GM10847 (cell line): ENCODE measurements around the gene SPNS2.

Source experiments
- POLR2A ChIP-seq: IDR thresholded peaks from 2 replicates; pipeline ENCODE4 v1.6.1; 2011; ENCODE audit not compliant: insufficient read length; ENCODE audit errors: extremely low read depth

Gene SPNS2

DNA sequence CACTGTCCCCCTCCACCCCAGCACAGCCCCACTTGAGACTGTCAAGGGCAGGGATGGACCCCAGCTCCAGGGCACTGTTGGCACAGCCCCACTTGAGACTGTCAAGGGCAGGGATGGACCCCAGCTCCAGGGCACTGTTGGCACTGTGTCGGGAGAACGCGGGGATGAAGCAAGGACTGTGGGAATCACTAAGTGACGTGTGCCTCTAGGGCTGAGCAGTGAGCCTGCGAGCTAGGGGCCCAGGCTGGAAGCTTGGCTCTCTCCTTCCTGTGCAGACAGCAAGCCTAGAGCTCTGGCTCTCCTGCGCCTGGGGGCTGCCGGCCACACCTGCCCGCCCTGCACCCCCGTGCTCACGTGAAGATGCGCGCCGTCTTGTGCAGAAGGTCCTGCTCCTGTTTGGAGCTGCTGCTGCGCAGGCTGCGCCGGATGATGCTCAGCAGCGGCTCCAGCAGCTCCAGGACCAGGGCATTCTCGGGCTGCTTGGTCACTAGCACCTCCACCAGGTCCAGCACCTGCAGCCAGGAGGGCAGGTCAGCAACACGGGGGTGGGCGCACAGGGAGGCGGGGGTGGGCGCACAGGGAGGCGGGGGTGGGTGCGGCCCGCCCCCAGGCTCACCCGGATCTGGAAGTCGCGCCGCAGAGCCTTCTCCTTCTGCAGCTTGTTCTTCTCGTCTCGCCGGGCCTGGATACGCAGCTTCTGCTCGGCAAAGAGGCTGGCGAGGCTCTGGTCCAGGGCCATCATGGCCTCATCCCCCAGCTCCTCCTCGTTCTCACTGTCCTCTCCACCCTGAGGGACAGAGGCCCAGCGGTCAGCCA is 45.7 kb downstream of the SPNS2 start:
- no peak for TF ChIP-seq POLR2A

DNA sequence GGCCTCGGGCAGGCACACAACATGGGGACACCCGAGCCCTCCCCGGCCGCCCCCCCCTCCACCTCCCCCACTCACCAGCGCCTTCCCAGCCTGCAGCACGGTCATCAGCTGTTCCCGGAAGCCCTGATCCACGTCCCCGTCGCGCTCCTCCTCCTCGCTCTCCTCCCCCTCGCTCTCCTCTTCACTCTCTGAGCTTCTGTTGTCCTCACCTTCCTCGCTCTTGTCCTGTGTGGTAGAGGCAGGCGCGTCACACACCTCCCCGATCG is 46.2 kb downstream of the SPNS2 start:
- no peak for TF ChIP-seq POLR2A

DNA sequence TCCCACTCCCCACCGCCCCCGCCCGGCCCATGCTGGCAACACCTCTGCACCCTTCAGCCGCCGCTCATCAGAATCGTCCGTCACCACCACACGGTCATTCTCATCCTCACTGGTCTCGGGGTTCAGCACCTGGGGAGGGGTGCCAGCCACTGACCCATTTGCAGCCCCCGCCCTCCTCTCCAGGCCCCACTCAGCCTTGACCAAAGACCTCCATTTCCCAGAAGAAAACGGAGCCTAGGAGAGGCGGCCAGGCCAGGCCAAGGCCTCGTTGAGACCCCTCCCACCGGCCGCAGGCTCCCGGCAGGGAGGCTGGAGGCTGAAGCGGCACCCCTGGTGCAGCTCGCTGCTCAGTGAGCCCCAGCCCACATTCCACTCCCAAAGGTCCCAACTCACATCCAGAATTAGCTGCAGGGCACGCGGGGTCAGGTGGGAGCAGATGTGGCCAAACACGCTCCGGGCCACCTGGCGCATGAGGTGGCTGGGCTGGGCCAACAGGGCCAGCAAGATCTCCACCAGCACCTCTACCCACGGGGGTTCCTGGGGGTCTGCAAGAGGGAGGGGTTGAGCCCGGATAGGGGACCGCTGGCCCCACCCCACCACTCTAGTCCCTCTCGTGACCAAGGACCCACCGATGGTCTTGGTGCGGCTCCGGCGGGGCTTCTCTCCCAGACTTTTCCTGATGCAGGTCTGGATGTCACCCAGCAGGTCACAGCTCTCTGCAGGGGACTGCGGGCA is 46.7 kb downstream of the SPNS2 start:
- no peak for TF ChIP-seq POLR2A

DNA sequence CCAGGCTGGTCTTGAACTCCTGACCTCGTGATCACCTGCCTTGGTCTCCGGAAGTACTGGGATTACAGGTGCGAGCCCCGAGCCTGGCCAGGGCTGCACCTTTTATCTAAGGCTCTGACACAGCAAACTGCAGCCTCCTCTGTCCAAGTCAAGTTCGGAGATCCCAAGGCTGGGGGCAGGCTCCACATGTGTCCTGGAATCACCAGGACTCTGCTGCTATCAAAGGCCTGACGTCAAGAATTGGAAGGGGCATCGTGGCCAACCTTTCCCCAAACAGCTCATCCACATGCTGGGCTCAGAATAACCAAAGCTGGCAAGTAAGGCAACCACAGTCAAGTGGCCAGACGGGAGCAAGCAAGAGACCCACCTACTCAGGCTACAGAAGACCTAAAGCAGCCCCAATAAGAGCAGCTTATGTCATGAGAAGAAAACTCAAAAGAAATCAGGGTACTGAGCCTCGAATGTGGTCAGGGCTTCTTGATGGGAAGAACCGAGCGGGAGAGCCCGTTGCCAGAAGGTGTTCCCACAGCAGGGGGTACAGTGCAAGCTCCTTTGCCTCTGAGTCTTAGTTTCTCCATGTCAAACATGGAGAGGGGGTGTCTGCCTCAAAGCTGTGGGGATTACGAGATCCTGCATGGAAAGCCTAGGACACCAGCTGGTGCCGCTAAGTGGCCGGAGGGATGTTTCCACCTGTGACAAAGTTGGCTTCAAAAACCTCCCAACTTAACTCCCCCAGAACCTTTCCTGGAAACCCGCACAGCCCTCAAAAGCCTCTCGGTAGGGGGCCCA is 48.6 kb downstream of the SPNS2 start:
- no peak for TF ChIP-seq POLR2A

DNA sequence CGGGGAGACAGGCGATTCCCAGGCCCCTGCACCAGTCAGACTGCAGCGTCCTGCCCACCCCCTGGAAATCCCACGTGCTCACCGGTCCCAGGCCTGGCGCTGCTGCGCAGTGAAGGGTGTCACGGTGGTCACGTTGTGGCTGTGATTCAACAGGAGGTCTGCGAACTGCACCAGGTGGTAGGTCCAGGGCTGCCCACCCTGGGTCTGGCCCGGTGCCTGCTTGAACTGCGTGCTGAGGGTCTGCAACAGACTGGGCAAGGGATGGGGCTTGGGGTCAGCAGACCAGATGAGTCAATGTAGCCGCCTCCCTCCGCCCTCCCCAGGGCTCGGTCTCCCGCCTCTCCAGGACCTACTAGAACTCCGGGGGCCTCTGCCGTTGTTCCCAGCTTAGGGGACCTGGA is 49.4 kb downstream of the SPNS2 start:
- no peak for TF ChIP-seq POLR2A

DNA sequence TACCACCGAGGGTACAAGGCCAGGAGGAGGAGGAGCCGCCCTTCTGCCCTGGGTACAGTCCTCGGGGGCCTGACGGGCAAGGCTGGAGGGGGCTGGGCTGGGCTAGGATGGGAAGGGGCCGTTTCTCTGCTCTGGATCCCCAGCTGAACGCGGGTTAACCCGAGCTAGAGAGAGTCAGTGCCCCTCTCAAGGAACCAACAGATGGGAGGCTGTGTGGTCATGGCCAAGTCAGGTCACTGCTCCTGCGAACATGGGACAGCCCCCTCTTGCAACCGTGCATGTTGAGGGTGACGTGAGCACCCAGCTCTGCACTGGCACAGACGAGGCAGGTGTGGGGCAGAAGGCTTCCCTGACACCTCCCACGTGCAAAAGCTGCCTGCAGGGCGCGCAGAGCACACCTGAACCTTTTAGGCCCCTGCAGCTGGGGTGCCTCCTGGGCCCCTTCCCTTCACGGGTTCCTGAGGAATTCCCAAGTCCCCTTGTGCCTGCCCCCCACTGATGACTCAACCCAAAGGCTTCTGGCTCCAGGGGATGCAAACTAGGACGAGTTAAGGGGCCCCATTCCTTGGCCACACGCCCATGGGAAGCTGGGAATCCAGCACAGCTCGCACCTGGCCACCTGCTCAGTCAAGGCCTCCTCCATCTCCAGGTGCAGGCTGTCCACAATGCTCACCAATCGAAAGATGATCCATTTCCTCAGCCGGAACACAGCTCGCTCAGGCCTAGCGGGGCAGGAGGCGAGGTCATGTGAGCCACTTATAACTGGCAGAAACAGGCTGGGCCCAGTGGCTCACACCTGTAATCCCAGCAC is 50.2 kb downstream of the SPNS2 start:
- TF ChIP-seq POLR2A, result no peak

DNA sequence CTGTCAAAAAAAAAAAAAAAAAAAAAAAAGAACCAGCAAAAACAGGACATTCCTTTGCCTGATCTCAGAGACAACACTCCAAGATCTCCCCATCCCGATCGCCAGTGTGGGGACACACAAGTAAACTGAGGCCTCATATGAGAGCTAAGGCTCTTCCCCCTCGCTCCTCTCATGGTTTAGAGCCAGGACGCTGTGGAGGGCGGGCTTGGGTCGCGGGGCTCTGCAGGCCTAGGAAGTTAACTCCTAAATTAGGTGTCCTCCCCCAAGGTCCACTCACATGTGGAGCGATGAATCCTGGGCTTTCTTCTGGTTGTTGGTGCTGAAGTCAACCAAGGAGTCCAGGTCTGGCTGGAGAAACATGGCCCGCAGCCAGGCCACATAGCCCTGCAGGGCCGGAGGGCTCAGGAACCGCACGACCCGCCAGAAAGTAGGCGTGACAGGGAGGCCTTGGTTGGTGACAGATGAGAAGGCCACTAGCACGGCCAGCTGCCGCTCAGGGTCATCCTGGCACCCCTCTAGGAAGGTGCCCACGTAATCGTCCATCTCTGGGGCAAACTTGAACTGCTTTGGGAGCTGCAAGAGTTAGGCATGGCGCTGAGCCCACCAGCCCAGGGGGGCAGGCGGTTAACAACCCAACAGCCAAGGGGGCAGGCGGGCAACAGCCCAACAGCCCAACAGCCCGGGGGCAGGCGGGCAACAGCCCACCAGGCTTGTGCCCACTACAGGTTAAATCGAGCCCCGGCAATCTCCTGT is 51.3 kb downstream of the SPNS2 start:
- TF ChIP-seq POLR2A, result no peak

DNA sequence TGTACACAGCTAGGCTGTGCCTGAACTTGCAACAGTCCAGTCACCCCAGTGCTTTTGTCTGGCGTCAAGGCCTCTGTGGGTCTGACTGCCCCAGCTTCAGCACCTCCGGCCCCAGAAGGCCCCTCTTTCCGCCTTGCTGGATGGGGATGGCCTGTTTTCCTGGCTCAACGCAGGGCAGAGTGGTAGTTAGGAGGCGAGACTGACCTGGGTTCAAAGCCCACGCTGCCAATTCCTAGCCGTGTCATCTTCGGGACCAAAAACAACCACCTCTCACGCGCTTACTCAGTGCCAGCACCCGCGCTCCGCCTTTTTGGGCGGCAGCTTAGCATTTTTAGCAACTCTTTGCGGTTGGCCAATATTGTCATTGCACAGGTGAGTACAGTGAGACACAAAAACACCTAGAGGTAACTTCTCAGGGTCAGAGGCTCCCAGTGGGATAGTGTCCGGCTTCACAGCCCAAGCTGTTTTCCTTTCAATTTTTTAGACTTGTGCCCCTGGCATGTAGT is 51.9 kb downstream of the SPNS2 start:
- no peak for TF ChIP-seq POLR2A

DNA sequence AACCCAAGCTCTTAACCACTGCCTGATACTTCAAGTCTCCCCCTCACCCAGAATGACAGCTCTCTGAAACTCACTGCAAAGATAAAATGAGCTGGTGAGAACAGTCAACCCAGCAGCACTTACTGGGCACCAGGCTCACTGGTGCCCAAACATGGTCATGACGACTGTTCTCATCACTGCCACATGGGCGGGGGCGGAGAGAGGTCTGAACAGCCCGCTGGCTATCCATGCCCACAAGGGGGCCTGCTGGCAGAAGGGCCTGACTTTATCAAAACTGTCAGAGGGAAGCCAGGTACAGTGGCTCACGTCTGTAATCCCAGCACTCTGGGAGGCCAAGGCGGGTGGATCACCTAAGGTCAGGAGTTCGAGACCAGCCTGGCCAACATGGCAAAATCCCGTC is 52.5 kb downstream of the SPNS2 start:
- TF ChIP-seq POLR2A, result no peak

DNA sequence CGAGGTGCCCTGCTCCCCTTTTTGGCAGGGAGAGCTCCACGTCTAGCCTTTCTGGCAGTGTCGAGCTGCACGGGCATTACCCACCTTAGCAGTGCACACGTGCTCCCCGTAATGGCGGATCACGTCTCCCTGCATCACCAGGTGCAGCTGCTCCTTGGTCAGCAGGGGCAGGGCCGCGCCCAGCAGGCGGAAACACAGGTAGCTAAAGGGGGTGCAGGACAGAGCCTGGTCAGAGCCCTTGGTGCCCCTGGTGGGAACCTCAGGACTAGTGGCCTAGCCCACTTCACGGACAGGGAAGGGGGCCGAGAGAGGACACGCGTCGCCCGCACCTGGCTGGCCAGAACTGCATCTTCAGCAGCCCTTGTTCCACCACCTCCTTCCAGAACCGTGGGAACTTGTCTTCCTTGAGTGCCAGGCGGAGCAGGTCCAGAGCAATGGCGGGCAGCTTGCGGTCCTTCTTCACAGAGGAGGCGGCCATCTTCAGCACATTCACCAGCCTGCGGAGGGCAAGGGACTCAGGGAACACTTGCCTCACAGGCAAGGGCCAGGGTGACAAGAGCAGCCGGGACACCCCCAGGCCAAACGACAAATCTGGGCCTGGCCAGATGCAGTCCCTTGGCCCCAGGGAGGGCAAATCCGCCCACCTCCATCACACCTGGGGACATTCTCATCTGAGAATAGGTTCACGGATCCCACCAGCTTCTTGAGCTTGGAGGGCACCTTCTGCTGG is 53.3 kb downstream of the SPNS2 start:
- TF ChIP-seq POLR2A, result no peak

DNA sequence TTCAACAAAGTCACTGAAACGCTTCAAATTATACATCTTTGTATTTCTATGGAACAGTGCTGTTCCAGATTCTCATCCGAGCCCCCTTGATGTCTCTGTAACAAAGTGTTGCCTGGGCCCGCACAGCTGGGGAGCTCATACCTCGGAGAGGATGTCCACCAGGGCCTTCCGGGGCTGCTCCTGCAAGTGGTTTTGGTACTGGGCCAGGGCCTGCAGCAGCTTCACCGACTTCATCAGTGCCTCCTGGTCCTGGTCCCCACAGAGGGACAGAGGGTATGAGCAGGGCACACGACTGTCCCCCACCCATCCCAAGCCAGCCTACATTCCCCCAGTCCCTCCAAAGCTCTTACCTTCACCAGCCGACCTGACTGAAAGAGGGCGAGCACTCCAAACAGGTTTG is 55.0 kb downstream of the SPNS2 start:
- TF ChIP-seq POLR2A, result no peak

DNA sequence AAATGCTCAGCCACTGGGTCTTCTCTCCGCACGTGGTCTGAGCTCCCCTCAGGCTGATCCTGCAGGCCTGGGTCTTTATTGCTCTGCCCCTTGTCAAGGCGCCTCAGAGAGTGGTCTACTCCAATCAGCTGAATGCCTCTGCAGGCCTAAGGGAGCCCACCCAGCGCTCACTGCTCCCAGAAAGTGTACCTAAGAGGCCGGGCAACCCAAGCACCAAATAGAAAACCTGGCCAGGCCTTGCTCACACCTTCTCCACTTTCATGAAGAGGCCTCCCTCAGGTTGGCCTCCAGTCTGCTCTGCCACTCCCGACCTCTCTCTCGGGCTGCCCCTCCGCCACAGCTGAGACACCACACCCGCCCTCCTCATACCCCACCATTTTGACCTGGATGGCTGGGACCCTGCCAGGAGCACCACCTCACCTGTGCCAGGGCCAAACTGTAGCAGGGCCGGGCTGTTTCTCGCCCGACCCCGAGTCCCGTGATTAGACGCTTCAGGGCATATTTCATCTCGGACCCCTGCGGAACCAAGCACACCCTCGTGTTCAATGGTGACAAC is 55.8 kb downstream of the SPNS2 start:
- no peak for TF ChIP-seq POLR2A

DNA sequence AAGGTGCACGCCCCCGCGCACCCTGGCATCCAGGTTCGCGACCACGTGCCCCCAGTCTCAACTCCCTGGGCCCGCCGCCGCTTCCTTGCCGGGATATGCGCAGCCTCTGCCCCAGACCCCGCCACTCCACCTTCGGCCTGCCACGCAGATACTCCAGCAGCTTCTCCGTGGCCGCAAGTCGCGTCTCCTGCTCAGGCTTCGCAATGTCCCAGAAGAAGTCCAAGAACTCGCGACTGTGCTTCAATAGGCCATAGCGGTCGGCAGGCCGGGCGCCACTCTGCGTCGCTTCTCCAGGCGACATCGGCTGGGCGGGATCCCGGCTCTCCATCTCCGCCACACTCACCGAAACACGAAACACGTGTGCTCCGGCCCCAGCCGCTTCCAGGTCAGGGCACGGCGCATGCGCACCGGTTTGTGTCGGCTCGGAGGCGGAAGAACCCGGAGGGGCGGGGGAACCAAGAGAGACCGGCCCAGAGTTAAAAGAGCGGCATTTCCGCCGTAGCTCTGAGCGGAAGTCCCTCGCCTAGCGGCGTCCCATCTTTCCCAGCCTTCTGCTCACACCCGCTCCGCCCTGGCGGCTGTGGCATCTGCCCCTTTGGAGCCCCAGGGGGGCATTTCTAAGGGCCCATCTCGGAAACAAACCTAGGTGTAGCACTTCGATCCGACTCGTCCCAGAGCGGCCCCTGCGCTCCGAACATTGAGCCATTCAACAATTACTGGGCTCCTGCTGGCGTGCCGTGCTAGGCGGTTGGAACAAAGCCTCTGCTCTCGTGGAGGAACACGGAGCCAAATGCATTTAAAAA is 56.5 kb downstream of the SPNS2 start, which contains the start of gene MYBBP1A:
MYBBP1A (minus strand) TSS at position 388 of the 803 bp plus-strand sequence; CDS start at position 328, 60 bp downstream.
- peak; percentile 94 for TF ChIP-seq POLR2A
